ENCODE data around the gene CEACAM8. TPM values are rescaled to one million over a fixed set of nuclear protein-coding genes. Genes with fewer than 3 reads are reported as not detected.
"Not testable (repeated sequence)": the region's sequence is repeated elsewhere in the genome, so short reads cannot be mapped to it uniquely, and the experiment has no call there.

CEACAM8 gene
- under 1 TPM in 1 of 3 donors, not detected in 2; 0.21 TPM for polyA plus RNA-seq (ENCODE audit: insufficient read length in 3 of 3)

DNA sequence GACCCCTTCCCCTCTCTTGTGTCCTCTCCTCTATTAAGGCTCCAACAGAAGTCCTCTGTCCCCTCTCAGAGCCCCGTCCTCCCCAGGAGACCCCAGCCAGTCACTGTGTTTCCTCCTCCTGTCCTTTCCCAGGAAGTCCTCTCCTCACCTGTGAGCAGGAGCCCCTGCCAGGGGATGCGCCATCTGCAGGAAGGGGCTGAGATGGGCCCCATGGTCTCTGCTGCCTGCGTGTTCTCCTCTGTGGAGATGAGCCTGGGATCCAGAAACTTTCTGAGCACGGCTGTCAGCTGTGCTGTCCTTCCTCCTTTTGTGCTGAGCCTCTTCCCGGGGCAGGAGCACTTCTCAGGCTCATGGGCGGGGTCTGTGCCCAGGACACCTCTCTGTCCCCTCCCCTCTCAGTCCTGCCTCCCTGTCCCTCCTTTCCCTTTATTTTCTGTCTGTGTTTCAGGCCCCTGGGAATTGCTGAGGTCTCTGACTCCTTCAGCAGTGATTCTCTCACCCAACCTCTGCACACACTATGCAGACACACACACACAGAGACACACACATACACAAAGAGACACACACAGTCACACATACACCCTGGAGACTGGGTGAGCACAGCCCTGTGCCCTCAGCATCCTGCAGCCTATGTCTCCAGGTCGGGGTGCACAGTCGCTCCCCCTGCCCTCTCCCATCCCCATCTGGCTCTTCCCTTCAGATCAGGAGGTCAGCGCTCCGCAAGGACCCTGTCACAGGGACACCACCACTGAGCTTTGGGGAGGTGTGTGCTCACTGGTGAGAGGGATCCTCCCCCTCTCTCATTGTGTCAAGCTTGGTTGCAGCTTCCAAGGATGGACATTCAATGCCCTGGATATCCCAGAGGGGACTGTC is at the start of gene CEACAM8:
Gene CEACAM8, minus strand, starts transcription at position 308 of the 873 bp plus-strand sequence. Its CDS starts 96 bp downstream, at position 212.
- DNase-seq (ENCODE audit: low read depth in 3 of 3, low spot score in 2 of 3), result no peak

DNA sequence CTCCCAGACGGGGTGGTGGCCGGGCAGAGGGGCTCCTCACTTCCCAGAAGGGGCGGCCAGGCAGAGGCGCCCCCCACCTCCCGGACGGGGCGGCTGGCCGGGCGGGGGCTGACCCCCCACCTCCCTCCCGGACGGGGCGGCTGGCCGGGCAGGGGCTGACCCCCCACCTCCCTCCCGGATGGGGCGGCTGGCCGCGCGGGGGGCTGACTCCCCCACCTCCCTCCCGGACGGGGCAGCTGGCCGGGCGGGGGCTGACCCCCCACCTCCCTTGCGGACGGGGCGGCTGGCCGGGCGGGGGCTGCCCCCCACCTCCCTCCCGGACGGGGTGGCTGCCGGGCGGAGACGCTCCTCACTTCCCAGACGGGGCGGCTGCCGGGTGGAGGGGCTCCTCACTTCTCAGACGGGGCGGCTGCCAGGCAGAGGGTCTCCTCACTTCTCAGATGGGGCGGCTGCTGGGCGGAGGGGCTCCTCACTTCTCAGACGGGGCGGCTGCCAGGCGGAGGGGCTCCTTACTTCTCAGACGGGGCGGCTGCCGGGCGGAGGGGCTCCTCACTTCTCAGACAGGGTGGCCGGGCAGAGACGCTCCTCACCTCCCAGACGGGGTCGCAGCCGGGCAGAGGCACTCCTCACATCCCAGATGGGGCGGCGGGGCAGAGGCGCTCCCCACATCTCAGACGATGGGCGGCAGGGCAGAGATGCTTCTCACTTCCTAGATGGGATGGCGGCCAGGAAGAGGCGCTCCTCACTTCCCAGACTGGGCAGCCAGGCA is 44.8 kb upstream of the CEACAM8 start:
- DNase-seq (ENCODE audit: low read depth in 3 of 3, low spot score in 2 of 3), result not testable (repeated sequence)

DNA sequence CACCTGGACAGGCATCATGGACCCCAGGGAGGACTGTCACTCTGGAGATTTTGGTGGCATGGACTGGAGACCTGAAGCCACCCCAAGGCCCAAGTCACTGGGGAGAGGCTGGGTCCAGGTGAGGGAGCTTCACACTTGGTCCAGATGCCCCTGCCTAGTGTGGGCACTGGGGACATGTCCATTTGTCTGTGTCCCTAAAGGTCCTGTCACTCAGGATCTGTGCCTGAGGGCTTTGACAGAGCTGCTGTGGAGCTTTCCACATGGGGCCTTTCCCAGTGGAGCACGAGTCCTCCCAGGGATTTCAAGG is 40.5 kb upstream of the CEACAM8 start:
- no peak for DNase-seq (ENCODE audit: low read depth in 3 of 3, low spot score in 2 of 3)

- no peak for DNase-seq (ENCODE audit: low read depth in 3 of 3, low spot score in 2 of 3)
Measured at GRCh38 chr19:42634409-42635232, 39.9 kb upstream of the CEACAM8 start.

DNA sequence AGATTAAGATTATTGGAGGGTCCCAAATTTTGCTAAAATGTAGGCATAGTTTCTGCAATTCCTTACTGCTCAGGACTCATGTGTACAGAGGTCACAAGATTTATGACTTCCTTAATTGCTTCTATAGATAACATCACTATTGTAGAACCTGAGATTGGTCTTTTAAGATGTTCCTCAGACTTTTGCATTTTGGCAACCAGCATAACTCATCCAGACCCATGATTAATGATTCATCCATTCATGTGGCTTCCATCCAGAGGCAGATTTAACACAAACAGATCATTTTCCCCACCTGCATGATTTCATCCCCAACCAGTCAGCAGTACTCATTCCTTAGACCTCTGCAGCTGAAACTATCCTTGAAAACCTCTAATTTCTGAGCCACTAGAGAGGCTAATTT is 34.5 kb upstream of the CEACAM8 start:
- no peak for DNase-seq (ENCODE audit: low read depth in 3 of 3, low spot score in 2 of 3)

DNA sequence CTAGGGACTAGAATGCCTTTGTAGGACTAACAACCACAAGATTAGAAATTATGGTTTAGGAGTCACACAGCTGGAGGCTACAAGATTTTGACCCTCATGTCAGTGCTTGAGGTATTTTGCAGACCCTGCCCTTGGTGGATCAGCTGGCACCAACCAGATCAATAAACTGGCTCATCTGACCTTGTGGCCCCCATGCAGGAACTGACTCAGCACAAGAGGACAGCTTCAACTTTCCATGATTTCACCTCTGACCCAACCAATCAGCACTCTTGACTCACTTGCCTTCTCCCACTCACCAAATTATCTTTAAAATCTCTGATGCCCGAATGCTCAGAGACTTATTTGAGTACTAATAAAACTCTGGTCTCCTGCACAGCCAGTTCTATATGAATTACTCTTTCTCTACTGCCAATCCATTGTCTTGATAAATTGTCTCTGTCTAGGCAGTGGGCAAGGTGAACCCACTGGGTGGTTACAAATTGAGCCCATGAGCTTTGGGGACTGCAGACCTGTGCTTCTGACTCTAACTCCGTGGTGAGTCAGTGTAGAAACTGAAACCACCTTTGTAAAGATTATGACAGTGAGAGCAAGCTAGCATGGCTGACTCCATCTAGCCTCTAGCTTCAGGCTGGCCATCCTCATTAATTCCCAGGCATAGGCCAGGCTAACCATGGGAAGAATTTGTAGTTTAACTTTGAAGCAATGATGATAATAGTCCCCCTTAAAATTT is 33.9 kb upstream of the CEACAM8 start:
- no peak for DNase-seq (ENCODE audit: low read depth in 3 of 3, low spot score in 2 of 3)

DNA sequence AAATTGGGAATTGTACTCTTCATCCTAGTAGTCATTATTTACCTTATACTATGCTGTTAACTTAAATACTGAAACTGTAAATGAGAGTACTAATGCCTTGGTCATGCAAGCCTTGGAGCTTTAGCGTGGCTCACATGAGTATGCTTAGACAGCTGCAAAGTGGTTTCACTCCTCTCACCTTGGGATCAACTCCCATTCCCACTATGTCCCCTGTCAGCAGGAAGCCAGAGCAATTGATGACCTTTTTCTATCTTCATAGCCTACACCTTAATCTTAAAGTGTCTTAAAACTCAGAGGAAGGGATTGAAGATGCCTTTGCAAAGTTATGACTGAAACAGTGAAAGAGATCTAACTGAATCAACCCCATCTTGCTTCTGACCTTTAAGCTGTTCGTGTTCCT is 33.2 kb upstream of the CEACAM8 start:
- DNase-seq (ENCODE audit: low read depth in 3 of 3, low spot score in 2 of 3), result no peak

- DNase-seq (ENCODE audit: low read depth in 3 of 3, low spot score in 2 of 3), result no peak
Measured at GRCh38 chr19:42626181-42626580, 31.5 kb upstream of the CEACAM8 start.

DNA sequence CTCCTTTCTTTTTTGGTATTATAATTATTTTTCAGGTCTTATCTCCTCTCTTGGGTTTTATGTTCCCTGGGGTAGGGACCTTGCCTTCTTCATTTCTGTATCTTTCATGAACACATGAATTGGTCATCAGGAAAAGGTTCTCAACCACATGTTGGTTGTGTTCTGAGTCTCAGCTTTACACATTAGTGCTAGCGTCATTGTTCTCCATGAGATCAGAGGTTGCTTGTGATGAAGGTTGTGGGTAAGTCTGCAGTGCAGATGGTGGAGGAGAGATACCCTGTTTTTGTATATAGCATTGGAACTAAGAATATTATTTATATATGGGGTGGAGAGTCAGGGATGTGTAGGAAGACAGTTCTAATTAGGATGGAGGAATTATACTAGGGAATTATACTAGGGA is 24.5 kb upstream of the CEACAM8 start:
- no peak for DNase-seq (ENCODE audit: low read depth in 3 of 3, low spot score in 2 of 3)

GRCh38 chr19:42613666-42614065 is 18.9 kb upstream of the CEACAM8 start:
- no peak for DNase-seq (ENCODE audit: low read depth in 3 of 3, low spot score in 2 of 3)

- DNase-seq (ENCODE audit: low read depth in 3 of 3, low spot score in 2 of 3), result not testable (repeated sequence)
Measured at GRCh38 chr19:42610401-42610915, 15.7 kb upstream of the CEACAM8 start.

GRCh38 chr19:42606660-42607351 is 12.1 kb upstream of the CEACAM8 start:
- DNase-seq (ENCODE audit: low read depth in 3 of 3, low spot score in 2 of 3), result peak in 2 of 3 donors; percentile 7 to 23

GRCh38 chr19:42601811-42602443 is 7.2 kb upstream of the CEACAM8 start:
- peak; percentile 13 to 36 (median 14) for DNase-seq (ENCODE audit: low read depth in 3 of 3, low spot score in 2 of 3)

- DNase-seq (ENCODE audit: low read depth in 3 of 3, low spot score in 2 of 3), result peak in 1 of 3 donors; percentile 1
Measured at GRCh38 chr19:42596391-42597072, 1.8 kb upstream of the CEACAM8 start.

DNA sequence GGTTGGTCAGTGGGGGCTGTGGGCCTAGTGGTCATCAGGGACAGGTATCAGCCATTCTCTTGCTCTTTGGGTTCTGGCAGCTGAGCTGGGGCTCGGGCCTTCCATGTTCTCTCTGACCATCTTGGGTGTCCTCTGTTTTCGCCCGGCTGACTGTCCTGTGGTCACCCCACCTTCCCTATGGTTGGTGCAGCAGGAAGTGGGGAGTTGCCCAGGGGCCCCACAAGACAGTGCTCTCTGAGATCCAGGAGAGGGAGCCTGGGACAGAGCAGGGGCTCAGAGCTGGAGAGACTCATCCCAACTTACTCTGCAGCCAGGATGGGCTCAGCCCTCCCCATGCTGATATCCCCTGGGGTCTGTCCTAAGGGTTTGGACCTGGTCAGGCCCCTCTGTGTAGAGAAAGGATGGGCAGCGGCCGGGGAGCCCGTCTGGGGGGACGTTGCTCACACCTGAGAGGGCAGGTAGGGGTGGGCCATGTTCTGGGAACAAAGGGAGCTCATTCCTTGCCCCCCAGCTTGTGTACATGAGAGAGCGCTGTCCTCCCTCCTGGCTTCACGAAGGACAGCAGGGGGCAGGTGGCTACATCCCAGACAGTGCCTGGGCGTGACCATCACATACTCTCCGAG is 937 bp upstream of the CEACAM8 start:
- no peak for DNase-seq (ENCODE audit: low read depth in 3 of 3, low spot score in 2 of 3)

DNA sequence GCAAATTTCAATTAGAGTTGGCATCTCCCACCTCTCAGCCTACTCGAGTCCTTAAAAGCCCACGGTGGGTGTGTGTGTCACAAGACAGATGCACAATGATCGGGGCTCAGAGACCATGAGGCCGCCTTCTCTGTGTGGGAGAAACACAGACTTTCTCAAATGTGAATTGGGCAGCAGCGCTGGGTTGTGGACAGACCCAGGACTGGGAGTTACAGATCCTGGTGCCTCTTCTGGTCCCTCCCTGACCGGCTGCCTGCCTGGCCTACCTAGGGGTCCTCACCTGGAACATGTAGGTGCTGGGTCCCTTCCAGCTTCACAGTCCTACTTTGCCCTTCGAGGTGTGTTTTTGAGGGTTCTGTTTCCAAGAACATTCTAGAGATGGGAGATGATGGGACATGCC is 4.9 kb downstream of the CEACAM8 start:
- DNase-seq (ENCODE audit: low read depth in 3 of 3, low spot score in 2 of 3), result no peak

- no peak for DNase-seq (ENCODE audit: low read depth in 3 of 3, low spot score in 2 of 3)
Measured at GRCh38 chr19:42584466-42584865, 10.3 kb downstream of the CEACAM8 start.

GRCh38 chr19:42577016-42577415 is 17.7 kb downstream of the CEACAM8 start:
- DNase-seq (ENCODE audit: low read depth in 3 of 3, low spot score in 2 of 3), result no peak
